Thoracic aorta (tissue), 2 donors: ENCODE results near the gene MORN1. TPM values are rescaled to one million over a fixed set of nuclear protein-coding genes. Genes with fewer than 3 reads are reported as not detected.
A peak's percentile ranks its signal among the peaks of the same experiment; 100 is the strongest.
"Not testable (repeated sequence)": the region's sequence is repeated elsewhere in the genome, so short reads cannot be mapped to it uniquely, and the experiment has no call there.

Experiments
- ATAC-seq: fragments of 150-250 bp; one replicate; pipeline ENCODE4 v1.8.0; 2017; ENCODE audit warnings: low read depth; ENCODE audit not compliant: insufficient number of reproducible peaks, low FRiP score
- DNase-seq: peaks from one replicate; pipeline ENCODE4 v3.0.0-alpha.2; 2020; ENCODE audit warnings: low spot score
- H3K27ac ChIP-seq, 2 donors: fragments of 200-600 bp; sonication (generic); 1 replicate in 1 of 2; 2 replicates in 1 of 2; pipeline ENCODE4 v1.5.1; 2016; ENCODE audit warnings: mild to moderate bottlenecking in 2 of 2, moderate library complexity in 2 of 2
- H3K27me3 ChIP-seq: fragments of 200-600 bp; sonication (generic); replicated peaks from 2 replicates; pipeline ENCODE4 v1.6.0; 2016; ENCODE audit warnings: mild to moderate bottlenecking; ENCODE audit not compliant: insufficient read depth
- H3K36me3 ChIP-seq: fragments of 200-600 bp; sonication (generic); one replicate; pipeline ENCODE4 v1.5.1; 2016
- H3K4me1 ChIP-seq, 2 donors: fragments of 200-600 bp; sonication (generic); 1 replicate in 1 of 2; 2 replicates in 1 of 2; pipeline versions ENCODE4 v1.5.1 to v1.6.0; 2016; ENCODE audit warnings: low read depth in 2 of 2, mild to moderate bottlenecking in 1 of 2; ENCODE audit not compliant: control insufficient read depth in 1 of 2
- H3K4me3 ChIP-seq: fragments of 200-600 bp; sonication (generic); 2 replicates; pipeline ENCODE4 v1.5.1; 2016; ENCODE audit warnings: mild to moderate bottlenecking
- H3K9me3 ChIP-seq: fragments of 200-600 bp; sonication (generic); 2 replicates; pipeline ENCODE4 v1.5.1; 2016
- total RNA-seq, 2 donors: library from RNA; depleted of rRNA; stranded (reverse); fragments of >200 nt; gene quantifications; one replicate each; pipeline versions ENCODE4 v1.1.0 to v1.2.3, GENCODE V29; 2016
- TF ChIP-seq, protein P1 (sequence below): fragments of 200-600 bp; sonication (generic); IDR thresholded peaks from one replicate; pipeline ENCODE4 v1.5.1; 2019; ENCODE audit warnings: antibody characterized with exemption

Gene MORN1
- total RNA-seq, 2 donors from 2014 or later = 7.1 to 13.8 TPM

DNA sequence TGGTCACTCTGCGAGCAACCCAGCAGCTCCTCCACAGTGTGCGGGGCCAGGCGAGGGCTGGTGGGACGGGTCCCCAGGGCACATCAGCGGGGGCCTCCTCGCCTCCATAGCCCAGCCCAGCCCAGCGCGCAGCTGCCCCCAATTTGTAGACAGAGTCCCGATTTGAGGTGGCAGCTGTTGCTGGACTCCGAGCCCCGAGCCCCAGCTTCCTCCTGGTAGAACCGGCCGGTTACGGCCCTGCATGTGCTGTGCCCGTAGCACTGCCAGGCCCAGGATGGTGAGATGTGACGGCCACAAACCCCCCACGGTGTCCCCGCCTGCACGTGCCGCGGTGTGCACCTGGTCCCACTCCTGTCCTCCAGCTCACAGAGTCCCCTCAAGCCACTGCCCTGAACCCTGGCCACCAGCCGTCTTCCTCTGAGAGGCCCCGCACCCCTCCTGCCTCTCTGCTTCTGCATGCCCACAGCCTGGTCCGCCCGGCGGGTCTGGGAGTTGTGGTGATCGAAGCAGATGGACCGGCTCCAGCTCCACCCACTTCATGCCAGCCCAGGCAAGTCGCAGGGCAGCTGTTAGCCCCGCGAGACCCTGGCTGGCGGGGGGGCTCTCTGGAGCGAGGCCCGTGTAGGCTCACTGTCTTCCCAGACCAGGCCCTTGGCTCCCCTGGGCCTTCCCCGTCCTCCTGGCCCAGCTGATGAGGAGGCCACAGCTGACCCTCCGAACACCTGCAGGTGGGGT lies 55.5 kb downstream of the MORN1 start:
- no peak overlapping the region for H3K27ac ChIP-seq
- H3K4me3 ChIP-seq = no peak overlapping the region
- peaks cover 0 to 6% of the 10 kb centered on the region in 2 donors for H3K4me1 ChIP-seq
- DNase-seq = no peak
- H3K9me3 ChIP-seq = no peaks in the 10 kb centered on the region
- TF ChIP-seq, protein P1, sequence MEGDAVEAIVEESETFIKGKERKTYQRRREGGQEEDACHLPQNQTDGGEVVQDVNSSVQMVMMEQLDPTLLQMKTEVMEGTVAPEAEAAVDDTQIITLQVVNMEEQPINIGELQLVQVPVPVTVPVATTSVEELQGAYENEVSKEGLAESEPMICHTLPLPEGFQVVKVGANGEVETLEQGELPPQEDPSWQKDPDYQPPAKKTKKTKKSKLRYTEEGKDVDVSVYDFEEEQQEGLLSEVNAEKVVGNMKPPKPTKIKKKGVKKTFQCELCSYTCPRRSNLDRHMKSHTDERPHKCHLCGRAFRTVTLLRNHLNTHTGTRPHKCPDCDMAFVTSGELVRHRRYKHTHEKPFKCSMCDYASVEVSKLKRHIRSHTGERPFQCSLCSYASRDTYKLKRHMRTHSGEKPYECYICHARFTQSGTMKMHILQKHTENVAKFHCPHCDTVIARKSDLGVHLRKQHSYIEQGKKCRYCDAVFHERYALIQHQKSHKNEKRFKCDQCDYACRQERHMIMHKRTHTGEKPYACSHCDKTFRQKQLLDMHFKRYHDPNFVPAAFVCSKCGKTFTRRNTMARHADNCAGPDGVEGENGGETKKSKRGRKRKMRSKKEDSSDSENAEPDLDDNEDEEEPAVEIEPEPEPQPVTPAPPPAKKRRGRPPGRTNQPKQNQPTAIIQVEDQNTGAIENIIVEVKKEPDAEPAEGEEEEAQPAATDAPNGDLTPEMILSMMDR = no peak
- no peak for ATAC-seq
- H3K27me3 ChIP-seq = no peaks in the 10 kb centered on the region
- H3K36me3 ChIP-seq = no peaks in the 10 kb centered on the region

DNA sequence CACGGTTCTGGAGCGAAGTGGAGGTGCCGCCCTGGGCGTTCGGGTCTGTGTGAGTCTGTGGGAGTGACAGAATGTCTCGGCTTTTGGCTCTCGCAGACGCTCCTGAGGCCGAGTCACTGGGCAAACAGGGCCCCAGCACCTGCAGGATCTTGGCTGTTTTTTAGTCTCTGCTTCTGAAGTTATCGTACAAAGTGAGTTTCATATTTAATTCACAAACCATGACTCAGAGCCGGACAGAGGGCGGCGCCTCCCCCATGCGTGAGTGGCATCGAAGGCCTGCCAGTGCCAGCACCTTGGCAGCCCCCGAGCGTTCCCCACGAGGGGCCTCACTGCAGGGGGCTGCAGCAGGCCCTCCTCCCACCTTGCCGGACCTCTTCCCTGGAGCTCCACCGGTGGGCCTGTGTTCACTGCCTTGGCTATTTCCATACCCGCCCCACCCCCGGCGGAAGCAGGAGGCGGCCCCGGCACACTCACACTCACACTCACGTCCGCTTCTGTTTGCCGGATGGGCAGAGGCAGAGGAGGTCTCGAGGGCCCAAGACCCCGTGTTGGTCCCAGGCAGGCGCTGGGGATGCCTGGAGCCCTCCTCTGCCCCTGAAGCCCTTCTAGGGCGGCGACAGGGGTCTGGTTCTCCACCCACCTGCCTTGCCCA lies 56.3 kb downstream of the MORN1 start:
- DNase-seq = no peak
- TF ChIP-seq, protein P1 = no peak
- H3K36me3 ChIP-seq = no peaks in the 10 kb centered on the region
- no peak for ATAC-seq
- no peaks in the 10 kb centered on the region for H3K27me3 ChIP-seq
- no peak overlapping the region for H3K4me3 ChIP-seq
- no peaks in the 10 kb centered on the region for H3K9me3 ChIP-seq
- peaks cover 6 to 15% of the 10 kb centered on the region in 2 donors for H3K4me1 ChIP-seq
- H3K27ac ChIP-seq = no peak overlapping the region

DNA sequence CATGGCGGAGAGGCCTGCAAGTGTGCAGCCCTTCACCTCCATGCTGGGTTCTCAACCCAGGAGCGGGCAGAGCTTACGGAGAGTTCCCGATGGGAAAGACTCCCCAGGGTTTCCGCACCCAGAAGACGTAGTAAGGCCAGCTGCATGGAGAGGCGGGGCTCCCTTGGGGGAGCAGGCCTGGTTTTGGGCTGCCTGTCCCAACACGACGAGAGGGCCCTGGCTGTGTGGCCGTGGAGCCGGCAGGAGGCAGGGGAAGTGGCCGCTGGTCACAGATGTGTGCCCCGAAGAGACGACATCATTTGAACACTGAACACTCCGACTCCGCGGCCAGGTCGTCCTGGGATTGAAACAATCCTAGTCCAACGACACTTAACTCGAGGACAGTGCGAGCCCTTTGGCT lies 57.0 kb downstream of the MORN1 start:
- Histone ChIP-seq H3K4me3 (no peak overlapping the region), H3K27ac (no peak overlapping the region), H3K27me3 (no peaks in the 10 kb centered on the region), H3K4me1 (peaks cover 6 to 18% of the 10 kb centered on the region in 2 donors), H3K36me3 (no peaks in the 10 kb centered on the region), H3K9me3 (no peaks in the 10 kb centered on the region)
- no peak for DNase-seq
- no peak for ATAC-seq
- TF ChIP-seq, protein P1 = no peak

DNA sequence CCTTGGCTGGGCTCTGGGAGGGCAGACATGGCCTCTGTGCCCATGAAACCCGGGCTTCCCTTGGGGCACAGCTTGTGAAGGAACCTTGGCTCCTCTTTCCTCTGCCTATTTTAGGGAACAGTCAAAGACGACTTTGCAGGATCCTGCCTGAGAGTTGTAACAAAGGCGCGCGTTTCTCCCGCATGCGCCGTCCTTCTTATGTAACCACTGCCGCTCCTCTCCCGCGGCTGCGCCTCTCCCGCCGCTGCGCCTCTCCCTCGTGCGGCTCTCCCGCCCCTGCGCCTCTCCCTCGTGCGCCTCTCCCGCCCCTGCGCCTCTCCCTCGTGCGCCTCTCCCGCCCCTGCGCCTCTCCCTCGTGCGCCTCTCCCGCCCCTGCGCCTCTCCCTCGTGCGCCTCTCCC lies 59.8 kb downstream of the MORN1 start:
- ATAC-seq = not testable (repeated sequence)

DNA sequence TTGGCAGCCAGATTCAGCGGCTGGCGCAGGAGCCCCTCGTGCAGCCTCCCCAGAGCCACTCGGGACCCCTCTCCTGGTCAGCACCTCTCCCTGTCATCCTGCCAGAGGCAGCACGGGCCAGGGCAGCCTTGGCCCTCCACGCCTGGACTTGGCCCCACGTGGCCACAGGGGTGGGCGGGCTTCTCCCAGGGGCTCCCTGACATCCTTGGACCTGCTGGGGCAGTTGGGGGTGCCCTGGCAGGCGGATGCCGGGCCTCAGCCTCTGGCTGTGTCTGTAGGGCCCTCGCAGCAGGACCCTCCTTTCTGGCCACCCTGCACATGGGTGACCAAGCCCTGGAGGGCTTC lies 60.2 kb downstream of the MORN1 start:
- ATAC-seq (no peak), DNase-seq (no peak)
- Histone ChIP-seq H3K4me3 (no peak overlapping the region), H3K36me3 (no peaks in the 10 kb centered on the region), H3K27me3 (no peaks in the 10 kb centered on the region), H3K4me1 (peaks cover 6 to 18% of the 10 kb centered on the region in 2 donors), H3K9me3 (no peaks in the 10 kb centered on the region), H3K27ac (peak overlapping the region in 1 of 2 donors; percentile 33)
- TF ChIP-seq, protein P1 = no peak

More for the DNA sequence above, 59.8 kb downstream of the MORN1 start:
- Histone ChIP-seq H3K27ac (peak overlapping the region in 1 of 2 donors; percentile 33), H3K4me1 (peaks cover 6 to 18% of the 10 kb centered on the region in 2 donors)
- H3K27me3 ChIP-seq, H3K4me3 ChIP-seq, H3K9me3 ChIP-seq, DNase-seq, H3K36me3 ChIP-seq: not testable (repeated sequence)
